HCT116 (cell line): ENCODE results near the gene MTOR. TPM values are rescaled to one million over a fixed set of nuclear protein-coding genes. Genes with fewer than 3 reads are reported as not detected.

Experiments
- ATAC-seq: fragments of 200-7000 bp; cut with Tn5 transposase; 2 replicates; pipeline ENCODE4 v1.9.1; 2020; ENCODE audit warnings: mild to moderate bottlenecking, moderate library complexity
- BruUV-seq: library from RNA; stranded (reverse); fragments of 400-500 nt; replicated peaks from 2 replicates; lab custom pipeline; 2021; lab: Mats Ljungman, UMichigan
- CTCF ChIA-PET: fragments of 300-600 bp; sonication (Branson Sonifier 250); formaldehyde crosslinking; loops from one replicate; lab custom pipeline; 2021; ENCODE audit warnings: antibody characterized with exemption; lab: Charles Lee
- POLR2A ChIA-PET: fragments of 300-600, 350-600 bp; sonication (Branson Sonifier 250); formaldehyde crosslinking; loops from one replicate; lab custom pipeline; 2021; ENCODE audit warnings: antibody characterized with exemption; lab: Charles Lee
- RAD21 ChIA-PET, 2 experiments: fragments of 300-600 bp; sonication (Branson Sonifier 250); formaldehyde crosslinking; loops; one replicate each; lab custom pipeline; 2023; ENCODE audit warnings: low total read pairs in 2 of 2; ENCODE audit not compliant: uncharacterized antibody in 2 of 2, unreplicated experiment in 2 of 2, low non-redundant PET in 1 of 2; lab: Charles Lee
- DNase-seq: peaks from one replicate; pipeline ENCODE4 v3.0.0-alpha.2; 2010; ENCODE audit warnings: low read depth, low spot score
- H2AFZ ChIP-seq: fragments of 200-600 bp; shearing (Covaris generic), sonication (generic); 2 replicates; pipeline ENCODE4 v1.6.1; 2017; ENCODE audit warnings: low read depth, mixed run types, mixed read lengths, antibody characterized with exemption, low read length; ENCODE audit not compliant: poor library complexity, severe bottlenecking
- H3K27ac ChIP-seq: 2 replicates; pipeline ENCODE4 v1.5.1; 2012; ENCODE audit warnings: low read depth, low read length
- H3K27me3 ChIP-seq: fragments of 200-600 bp; sonication (generic); 2 replicates; pipeline ENCODE4 v1.6.1; 2016; ENCODE audit warnings: mixed run types, low read length, mixed read lengths; ENCODE audit not compliant: insufficient read depth
- H3K36me3 ChIP-seq, 2 experiments: fragments of 200-500 bp in 1 of 2; fragments of 200-600 bp in 1 of 2; sonication (Bioruptor generic) in 1 of 2; sonication (generic) in 1 of 2; 2 replicates each; pipeline versions ENCODE4 v1.5.1 to v1.6.1; 2014 to 2016; ENCODE audit warnings: low read length in 2 of 2, inconsistent platforms in 1 of 2, mixed read lengths in 1 of 2, mixed run types in 1 of 2; ENCODE audit not compliant: insufficient read depth in 2 of 2, control insufficient read depth in 1 of 2
- H3K4me1 ChIP-seq, 2 experiments: fragments of 200-600 bp in 1 of 2; sonication (generic) in 1 of 2; 2 replicates each; pipeline versions ENCODE4 v1.5.1 to v1.6.1; 2012 to 2017; ENCODE audit warnings: low read length in 2 of 2, inconsistent platforms in 1 of 2, mild to moderate bottlenecking in 1 of 2, mixed read lengths in 1 of 2, mixed run types in 1 of 2, moderate library complexity in 1 of 2; ENCODE audit not compliant: insufficient read depth in 2 of 2, control insufficient read depth in 1 of 2
- H3K4me2 ChIP-seq: fragments of 200-600 bp; sonication (generic); 2 replicates; pipeline ENCODE4 v1.6.1; 2017; ENCODE audit warnings: mixed run types, low read length, mixed read lengths
- H3K4me3 ChIP-seq, 2 experiments: fragments of 200-600 bp in 1 of 2; sonication (generic) in 1 of 2; replicated peaks in 1 of 2; 2 replicates each; pipeline ENCODE4 v1.5.1; 2011 to 2016; ENCODE audit warnings: low read length in 2 of 2, control low read depth in 1 of 2, low read depth in 1 of 2, mild to moderate bottlenecking in 1 of 2, mixed read lengths in 1 of 2, mixed run types in 1 of 2
- H3K79me2 ChIP-seq: fragments of 200-600 bp; sonication (generic); 2 replicates; pipeline ENCODE4 v1.6.1; 2017; ENCODE audit warnings: mild to moderate bottlenecking, mixed run types, low read length, moderate library complexity, mixed read lengths; ENCODE audit not compliant: insufficient read depth
- H3K9ac ChIP-seq: fragments of 200-600 bp; sonication (generic); 2 replicates; pipeline ENCODE4 v1.6.1; 2016; ENCODE audit warnings: low read length, mixed read lengths
- H3K9me2 ChIP-seq: fragments of 200-600 bp; sonication (generic), shearing (Covaris generic); 2 replicates; pipeline ENCODE4 v1.6.1; 2017; ENCODE audit warnings: mixed run types, mild to moderate bottlenecking, moderate library complexity; ENCODE audit not compliant: insufficient read depth
- H3K9me3 ChIP-seq, 2 experiments: fragments of 200-500 bp in 1 of 2; fragments of 200-600 bp in 1 of 2; sonication (Bioruptor generic) in 1 of 2; sonication (generic) in 1 of 2; 2 replicates each; pipeline ENCODE4 v1.6.1; 2014 to 2017; ENCODE audit warnings: low read length in 2 of 2, mixed read lengths in 2 of 2, inconsistent platforms in 1 of 2, low read depth in 1 of 2, mild to moderate bottlenecking in 1 of 2, mixed run types in 1 of 2, moderate library complexity in 1 of 2; ENCODE audit not compliant: control insufficient read depth in 1 of 2, insufficient read depth in 1 of 2
- H4K20me1 ChIP-seq: fragments of 200-600 bp; sonication (generic), shearing (Covaris generic); 2 replicates; pipeline ENCODE4 v1.6.1; 2017; ENCODE audit warnings: mixed run types, mild to moderate bottlenecking, moderate library complexity; ENCODE audit not compliant: insufficient read depth
- ATF3 ChIP-seq: IDR thresholded peaks from 2 replicates; pipeline ENCODE4 v1.6.1; 2012
- CBX3 ChIP-seq: IDR thresholded peaks from 2 replicates; pipeline ENCODE4 v1.6.1; 2012; ENCODE audit warnings: low read depth
- CEBPB ChIP-seq: IDR thresholded peaks from 2 replicates; pipeline ENCODE4 v1.6.1; 2012; ENCODE audit warnings: low read depth
- CTCF ChIP-seq, 3 experiments: fragments of 200-600 bp in 1 of 3; sonication (generic) in 1 of 3; IDR thresholded peaks in 2 of 3; conservative IDR thresholded peaks in 1 of 3; 2 replicates each; pipeline ENCODE4 v1.5.1; 2012 to 2017; ENCODE audit warnings: low read depth in 2 of 3, low read length in 2 of 3, antibody characterized with exemption in 1 of 3, borderline replicate concordance in 1 of 3, control low read depth in 1 of 3, mild to moderate bottlenecking in 1 of 3, mixed read lengths in 1 of 3, mixed run types in 1 of 3, moderate library complexity in 1 of 3; ENCODE audit not compliant: insufficient read depth in 1 of 3
- EGR1 ChIP-seq: IDR thresholded peaks from 2 replicates; pipeline ENCODE4 v1.6.1; 2012; ENCODE audit warnings: low read depth
- ELF1 ChIP-seq: IDR thresholded peaks from 2 replicates; pipeline ENCODE4 v1.6.1; 2012; ENCODE audit warnings: low read depth, borderline replicate concordance
- EZH2 ChIP-seq: fragments of 200-600 bp; sonication (generic); IDR thresholded peaks from 2 replicates; pipeline ENCODE4 v1.6.1; 2017; ENCODE audit warnings: antibody characterized with exemption, mixed run types
- EZH2phosphoT487 ChIP-seq: fragments of 200-600 bp; IDR thresholded peaks from 2 replicates; pipeline ENCODE4 v1.6.1; 2018; ENCODE audit warnings: antibody characterized with exemption, borderline replicate concordance
- FOSL1 ChIP-seq: IDR thresholded peaks from 2 replicates; pipeline ENCODE4 v1.6.1; 2012; ENCODE audit warnings: low read depth
- JUND ChIP-seq: IDR thresholded peaks from 2 replicates; pipeline ENCODE4 v1.6.1; 2012
- MAX ChIP-seq: IDR thresholded peaks from 2 replicates; pipeline ENCODE4 v1.6.1; 2012
- POLR2A ChIP-seq: IDR thresholded peaks from 2 replicates; pipeline ENCODE4 v1.7.0; 2011; ENCODE audit warnings: borderline replicate concordance; ENCODE audit not compliant: insufficient read depth, insufficient read length; ENCODE audit errors: extremely low read depth
- POLR2AphosphoS5 ChIP-seq: IDR thresholded peaks from 2 replicates; pipeline ENCODE4 v1.6.1; 2011; ENCODE audit warnings: mild to moderate bottlenecking, low read depth, low read length, moderate library complexity
- RAD21 ChIP-seq: IDR thresholded peaks from 2 replicates; pipeline ENCODE4 v1.6.1; 2012; ENCODE audit warnings: low read depth, mild to moderate bottlenecking
- SIN3A ChIP-seq: IDR thresholded peaks from 2 replicates; pipeline ENCODE4 v1.6.1; 2012; ENCODE audit warnings: low read depth
- SP1 ChIP-seq: IDR thresholded peaks from 2 replicates; pipeline ENCODE4 v1.6.1; 2012; ENCODE audit warnings: low read depth
- SRF ChIP-seq: IDR thresholded peaks from 2 replicates; pipeline ENCODE4 v1.6.1; 2012; ENCODE audit warnings: low read depth
- TCF7L2 ChIP-seq: IDR thresholded peaks from 2 replicates; pipeline ENCODE4 v1.7.0; 2011; ENCODE audit warnings: borderline replicate concordance, inconsistent platforms; ENCODE audit not compliant: insufficient read depth, insufficient read length; ENCODE audit errors: extremely low read depth
- YY1 ChIP-seq: IDR thresholded peaks from 2 replicates; pipeline ENCODE4 v1.6.1; 2011; ENCODE audit warnings: low read length, low read depth, moderate library complexity, mild to moderate bottlenecking; ENCODE audit not compliant: insufficient replicate concordance; ENCODE audit errors: extremely low read depth
- ZBTB33 ChIP-seq: IDR thresholded peaks from 2 replicates; pipeline ENCODE4 v1.6.1; 2011; ENCODE audit warnings: mild to moderate bottlenecking, low read length, moderate library complexity; ENCODE audit not compliant: insufficient replicate concordance; ENCODE audit errors: extremely low read depth
- ZFX ChIP-seq: fragments of 450-650 bp; IDR thresholded peaks from 2 replicates; pipeline ENCODE4 v1.6.1; 2017
- ZNF274 ChIP-seq: fragments of 200-500 bp; sonication (Bioruptor generic); IDR thresholded peaks from 2 replicates; pipeline ENCODE4 v1.6.1; 2014; ENCODE audit warnings: mild to moderate bottlenecking, low read depth, low read length, inconsistent platforms
- intact Hi-C: fragments of 100-400 bp; cut with micrococcal nuclease; formaldehyde crosslinking; loops from 2 replicates; pipeline ENCODE4 v1.10.0; 2022
- total RNA-seq: library from RNA; stranded (reverse); gene quantifications from one replicate; pipeline ENCODE4 v1.2.1, GENCODE V29; 2021; ENCODE audit not compliant: unreplicated experiment

The MTOR gene
- total RNA-seq, 1 experiment from 2014 or later = 42.2 TPM

- TF ChIP-seq EZH2 (no peak), FOSL1 (no peak), ELF1 (no peak), YY1 (no peak), ZFX (no peak), ZNF274 (no peak)
Observed at GRCh38 chr1:11071463-11072215, 190.7 kb downstream of the MTOR start (continued).

- ChIA-PET POLR2A (no interaction called here), RAD21 (no interaction called here), CTCF (interaction anchor here (1.3 kb wide), 1 partner anchor 34 kb away, joined by 4 read pairs; no protein-coding TSS in a partner anchor)
- H2AFZ ChIP-seq = no peak overlapping the region
- H3K4me3 ChIP-seq = no peak overlapping the region
- H3K9me3 ChIP-seq = no peaks in the 10 kb centered on the region
- H3K36me3 ChIP-seq = peaks cover 58 to 76% of the 10 kb centered on the region in 2 experiments
- intact Hi-C loops = no loop called here
- no peaks in the 10 kb centered on the region for H4K20me1 ChIP-seq
- no peaks in the 10 kb centered on the region for H3K9me2 ChIP-seq
- TF ChIP-seq SP1 = no peak
- TF ChIP-seq SRF = no peak
- no peak for TF ChIP-seq ZBTB33
- TF ChIP-seq POLR2A = no peak
- no peak for TF ChIP-seq CEBPB
- TF ChIP-seq ELF1 = no peak
- no peak for TF ChIP-seq EZH2phosphoT487
- no peak for TF ChIP-seq JUND
- TF ChIP-seq ATF3 = no peak
- no peak for TF ChIP-seq FOSL1
- no peak for TF ChIP-seq CBX3
- TF ChIP-seq TCF7L2 = no peak
- no peak for TF ChIP-seq POLR2AphosphoS5
- TF ChIP-seq MAX = no peak
- no peak for TF ChIP-seq SIN3A
- no peak for TF ChIP-seq ZFX
- TF ChIP-seq CTCF (IDR thresholded peaks at IDR 0.05 in 2 of 3, conservative IDR thresholded peaks at IDR 0.05 in 1 of 3; ENCODE audit: borderline replicate concordance in 1 of 3, insufficient read depth in 1 of 3, low read depth in 2 of 3, low read length in 2 of 3) = no peak
- no peak for TF ChIP-seq EGR1
- no peak for TF ChIP-seq EZH2
- no peak for TF ChIP-seq RAD21
- H3K27ac ChIP-seq = no peak overlapping the region
- no peaks in the 10 kb centered on the region for H3K4me1 ChIP-seq
- H3K4me2 ChIP-seq = no peak overlapping the region
- no TSS peak for BruUV-seq
- no peak for DNase-seq
- H3K9ac ChIP-seq = no peak overlapping the region
- H3K79me2 ChIP-seq = no peaks in the 10 kb centered on the region
- no peaks in the 10 kb centered on the region for H3K27me3 ChIP-seq
- no peak for ATAC-seq
Observed at GRCh38 chr1:11070876-11071275, 191.5 kb downstream of the MTOR start.
